GM21447 (cell line): ENCODE data around the gene TADA3.
A peak's percentile ranks its signal among the peaks of the same experiment; 100 is the strongest.

Source experiments
- ATAC-seq: cut with Tn5 transposase; IDR thresholded peaks from one replicate; pipeline ENCODE4 v1.9.1; 2021; ENCODE audit not compliant: unreplicated experiment

Gene TADA3, protein sequence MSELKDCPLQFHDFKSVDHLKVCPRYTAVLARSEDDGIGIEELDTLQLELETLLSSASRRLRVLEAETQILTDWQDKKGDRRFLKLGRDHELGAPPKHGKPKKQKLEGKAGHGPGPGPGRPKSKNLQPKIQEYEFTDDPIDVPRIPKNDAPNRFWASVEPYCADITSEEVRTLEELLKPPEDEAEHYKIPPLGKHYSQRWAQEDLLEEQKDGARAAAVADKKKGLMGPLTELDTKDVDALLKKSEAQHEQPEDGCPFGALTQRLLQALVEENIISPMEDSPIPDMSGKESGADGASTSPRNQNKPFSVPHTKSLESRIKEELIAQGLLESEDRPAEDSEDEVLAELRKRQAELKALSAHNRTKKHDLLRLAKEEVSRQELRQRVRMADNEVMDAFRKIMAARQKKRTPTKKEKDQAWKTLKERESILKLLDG

DNA sequence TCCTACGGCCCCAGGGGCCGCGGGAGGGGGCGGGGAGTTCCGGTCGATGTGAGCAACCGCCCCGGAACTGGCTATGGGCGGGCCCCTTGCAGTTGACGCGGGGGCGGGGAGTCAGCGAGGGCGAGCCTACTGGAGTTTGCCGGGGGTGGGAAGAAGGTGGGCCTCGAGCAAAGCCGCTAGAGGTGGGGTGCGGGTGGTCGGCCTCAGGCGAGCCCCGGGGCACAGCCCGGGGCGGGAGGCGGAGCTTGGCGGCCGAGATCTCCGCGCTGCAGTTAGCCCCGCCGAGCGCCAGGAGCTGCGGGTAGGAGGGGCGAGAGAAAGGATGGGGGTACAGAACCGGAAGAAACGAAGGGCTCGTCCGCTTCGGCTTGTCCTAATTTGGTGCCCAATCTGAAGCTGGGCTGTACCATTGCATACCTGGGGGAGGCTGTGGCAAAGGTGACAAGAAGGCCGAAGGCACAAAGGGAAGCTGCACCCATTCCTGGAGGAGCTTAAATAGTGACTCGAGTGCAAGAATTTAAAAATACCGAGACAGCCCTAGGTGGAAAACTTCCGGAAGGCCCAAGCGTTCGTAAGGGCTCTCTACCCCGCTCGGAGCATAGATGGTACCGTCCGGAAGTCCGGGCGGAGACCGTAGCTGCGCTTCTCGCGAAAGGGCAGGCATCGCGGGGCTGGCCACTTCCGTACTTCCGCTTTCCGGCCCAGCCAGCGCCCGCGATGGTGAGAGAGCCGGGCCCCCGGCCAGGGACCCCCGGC lies at the start of gene TADA3, which contains the start of gene ARPC4:
Gene TADA3, minus strand, starts transcription at position 69 of the 756 bp plus-strand sequence. CDS start 1,007 bp downstream, outside the sequence.
Gene ARPC4, plus strand, starts transcription at position 678 of the 756 bp plus-strand sequence. Its CDS starts 40 bp downstream, at position 718.
- ATAC-seq = peak; percentile 81

DNA sequence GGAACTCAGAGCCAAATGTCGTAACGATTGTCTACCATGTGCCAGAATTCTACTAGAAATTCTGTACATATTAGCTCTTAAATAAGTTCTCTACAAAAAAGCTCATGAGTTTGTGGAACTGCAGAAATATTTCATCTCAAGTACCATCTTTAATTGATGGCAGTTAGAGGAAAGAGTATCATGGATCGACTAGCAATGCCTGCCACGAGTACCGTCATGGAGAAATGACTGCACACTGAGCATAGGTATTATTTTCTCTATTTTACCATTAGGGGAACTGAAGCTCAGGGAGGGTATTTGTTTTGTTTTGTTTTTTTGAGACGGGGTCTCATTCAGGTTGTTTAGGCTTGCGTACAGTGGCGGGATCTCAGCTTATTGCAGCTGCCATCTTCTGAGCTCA lies 48.7 kb upstream of the TADA3 start:
- no peak for ATAC-seq

DNA sequence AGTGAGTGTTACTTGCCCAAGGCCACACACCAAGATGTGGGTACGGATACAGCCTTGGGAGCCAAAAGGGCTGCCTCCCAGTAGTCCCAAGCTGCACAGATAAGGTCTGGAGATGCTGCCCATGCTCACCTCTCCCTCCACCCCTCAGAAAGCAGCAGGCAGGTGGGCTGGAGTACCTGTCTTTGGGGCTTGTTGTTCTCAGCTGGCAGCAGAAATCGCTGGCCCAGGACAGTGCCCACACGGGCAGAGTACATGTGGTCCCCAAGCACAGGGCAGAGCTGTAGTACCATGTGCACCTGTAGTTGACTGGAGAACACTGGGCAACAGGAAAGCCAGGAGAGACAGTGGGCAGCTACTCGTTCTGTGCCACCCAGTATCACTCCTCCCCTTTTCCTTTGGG lies 46.6 kb upstream of the TADA3 start:
- no peak for ATAC-seq

DNA sequence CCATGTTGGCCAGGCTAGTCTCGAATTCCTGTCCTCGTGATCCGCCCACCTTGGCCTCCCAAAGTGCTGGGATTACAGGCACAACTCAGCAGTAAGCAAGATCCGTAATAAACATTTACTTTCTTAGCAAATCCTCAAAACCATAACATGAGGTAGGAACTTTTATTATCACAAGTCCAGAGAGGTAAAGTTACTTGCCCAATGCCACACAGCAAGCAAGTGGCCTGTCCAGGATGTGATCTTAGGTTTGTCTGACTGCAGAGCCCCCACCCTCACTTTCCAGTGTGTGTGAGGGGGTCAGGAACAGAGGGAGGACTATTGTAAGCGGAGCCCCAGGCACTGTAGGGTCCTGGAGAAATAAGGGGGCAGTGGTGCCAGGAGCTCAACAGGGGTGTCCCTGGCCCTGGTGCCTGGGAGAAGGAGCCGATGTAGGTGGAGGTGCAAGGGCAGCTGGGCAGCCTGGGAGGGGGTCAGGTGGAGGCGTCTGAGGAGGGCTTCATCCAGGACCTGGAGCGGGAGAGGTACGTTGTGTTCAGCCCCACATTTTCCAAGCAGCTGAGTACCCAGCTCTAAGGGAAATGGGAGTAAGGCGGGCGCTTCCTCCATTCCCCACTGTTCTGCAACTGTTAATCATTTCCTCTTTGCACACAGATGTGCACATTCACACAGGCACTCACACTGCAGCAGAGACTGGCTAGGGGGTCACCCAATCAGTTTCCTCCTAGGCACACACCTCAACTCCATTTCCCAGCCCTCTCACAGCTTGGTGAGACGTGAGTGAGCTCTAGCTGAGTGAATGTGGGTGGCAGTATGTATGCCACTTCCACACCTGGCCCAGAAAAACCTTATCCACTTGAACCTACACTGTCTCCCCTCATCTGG lies 45.7 kb upstream of the TADA3 start:
- ATAC-seq = no peak

DNA sequence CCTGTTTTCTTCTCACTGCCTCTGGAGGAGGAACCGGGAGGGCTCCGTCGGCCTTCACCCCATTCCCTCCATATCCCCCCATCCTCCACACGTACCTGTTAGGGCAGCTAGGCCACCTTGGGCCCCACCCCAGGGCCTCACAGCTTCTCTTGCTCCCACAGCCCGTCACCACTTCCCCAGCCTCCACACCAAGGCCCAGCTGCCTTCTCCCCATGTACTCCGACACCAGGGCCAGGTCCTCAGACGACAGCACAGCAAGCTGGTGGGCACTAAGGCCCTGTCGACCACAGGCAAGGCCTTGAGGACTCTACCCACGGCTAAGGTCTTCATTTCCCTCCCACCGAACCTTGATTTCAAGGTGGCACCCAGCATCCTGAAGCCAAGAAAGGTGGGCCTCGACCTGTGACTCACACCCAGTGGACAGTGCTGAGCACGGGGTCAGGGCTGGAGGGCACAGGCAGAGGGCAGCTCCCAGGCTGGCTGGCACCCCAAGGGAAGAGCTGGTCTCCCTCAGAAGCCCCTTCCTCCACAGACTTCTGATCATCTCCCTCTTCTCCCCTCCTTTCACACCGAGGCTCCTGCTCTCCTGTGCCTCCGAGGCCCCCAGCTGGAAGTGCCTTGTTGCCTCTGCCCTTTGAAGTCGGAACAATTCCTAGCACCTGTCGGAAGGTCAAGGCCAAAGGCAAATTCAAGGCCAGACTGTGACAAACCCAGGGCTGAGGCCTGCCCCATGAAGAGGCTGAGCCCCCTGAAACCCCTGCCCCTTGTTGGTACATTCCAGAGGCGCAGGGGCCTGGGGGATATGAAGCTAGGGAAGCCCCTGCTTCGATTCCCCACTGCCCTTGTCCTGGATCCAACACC lies 42.5 kb upstream of the TADA3 start:
- no peak for ATAC-seq

DNA sequence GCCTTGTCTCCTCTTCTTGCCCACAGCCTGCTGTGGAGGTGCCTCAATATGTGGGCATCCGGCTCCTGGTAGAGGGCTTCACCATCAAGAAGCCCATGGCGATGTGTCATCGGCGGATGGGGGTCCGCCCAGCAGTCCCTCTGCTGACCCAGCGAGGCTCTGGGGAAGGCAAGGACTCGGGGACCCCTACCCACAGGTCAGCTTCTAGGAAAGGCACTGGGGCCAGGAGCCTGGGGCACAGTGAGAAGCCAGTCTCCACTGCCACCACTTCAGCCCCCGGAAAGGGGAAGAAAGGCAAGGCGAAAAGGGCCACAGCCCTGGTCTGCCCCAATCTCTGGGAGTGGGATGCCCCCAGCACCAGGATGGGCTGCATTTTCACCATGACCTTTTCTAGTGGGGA lies 40.8 kb upstream of the TADA3 start:
- ATAC-seq = no peak

DNA sequence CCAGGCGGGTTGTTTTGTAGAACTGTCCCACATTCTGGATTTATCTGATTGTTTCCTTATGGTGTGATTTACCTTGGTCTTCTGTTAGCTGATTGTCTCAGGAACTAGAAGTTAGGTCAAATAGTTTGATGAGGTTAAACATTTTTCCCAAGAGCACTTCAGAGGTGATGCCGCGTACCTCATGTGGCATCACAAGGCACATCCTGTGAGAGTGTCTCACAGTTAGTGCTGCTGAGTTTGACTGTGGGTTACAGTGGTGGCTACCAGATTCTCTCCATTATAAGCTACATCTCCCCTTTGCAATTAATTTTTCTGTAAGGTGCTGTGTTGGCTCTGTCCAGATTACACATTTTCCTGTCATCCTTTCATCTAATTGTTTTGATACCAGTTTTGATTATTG lies 39.0 kb upstream of the TADA3 start:
- no peak for ATAC-seq

DNA sequence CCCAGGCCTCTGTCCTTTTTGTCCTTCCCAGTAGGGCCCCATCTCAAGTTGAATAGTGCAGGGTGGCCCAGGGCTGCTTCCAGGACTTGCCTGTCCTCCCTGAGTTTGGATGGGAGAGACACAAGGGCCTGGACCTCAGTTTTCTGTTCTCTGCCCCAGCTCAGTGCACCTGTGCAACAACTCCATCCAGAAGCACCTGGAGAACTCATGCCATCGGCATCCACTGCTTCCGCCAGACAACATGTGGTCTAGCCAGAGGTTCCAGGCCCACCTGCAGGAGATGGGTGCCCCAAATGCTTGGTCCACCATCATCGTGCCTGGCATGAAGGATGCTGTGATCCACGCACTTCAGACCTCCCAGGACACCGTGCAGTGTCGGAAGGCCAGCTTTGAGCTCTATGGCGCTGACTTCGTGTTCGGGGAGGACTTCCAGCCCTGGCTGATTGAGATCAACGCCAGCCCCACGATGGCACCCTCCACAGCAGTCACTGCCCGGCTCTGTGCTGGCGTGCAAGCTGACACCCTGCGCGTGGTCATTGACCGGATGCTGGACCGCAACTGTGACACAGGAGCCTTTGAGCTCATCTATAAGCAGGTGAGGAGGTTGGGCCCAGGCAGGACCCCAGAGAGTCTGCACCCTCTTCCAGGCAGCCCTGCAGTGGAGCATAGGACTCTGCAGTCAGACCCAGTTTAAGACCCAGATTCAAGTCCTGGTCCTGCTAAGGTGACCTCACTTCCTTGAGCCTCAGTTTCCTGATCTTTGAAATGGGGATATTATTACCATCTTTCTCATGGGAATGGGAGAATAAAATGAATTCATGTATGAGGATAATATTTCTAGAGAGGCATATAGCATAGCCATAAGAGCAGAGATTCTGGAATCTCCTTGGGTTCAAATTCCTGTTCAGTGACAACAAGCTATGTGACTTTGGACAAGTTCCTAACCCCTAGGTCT lies 36.8 kb upstream of the TADA3 start:
- no peak for ATAC-seq

DNA sequence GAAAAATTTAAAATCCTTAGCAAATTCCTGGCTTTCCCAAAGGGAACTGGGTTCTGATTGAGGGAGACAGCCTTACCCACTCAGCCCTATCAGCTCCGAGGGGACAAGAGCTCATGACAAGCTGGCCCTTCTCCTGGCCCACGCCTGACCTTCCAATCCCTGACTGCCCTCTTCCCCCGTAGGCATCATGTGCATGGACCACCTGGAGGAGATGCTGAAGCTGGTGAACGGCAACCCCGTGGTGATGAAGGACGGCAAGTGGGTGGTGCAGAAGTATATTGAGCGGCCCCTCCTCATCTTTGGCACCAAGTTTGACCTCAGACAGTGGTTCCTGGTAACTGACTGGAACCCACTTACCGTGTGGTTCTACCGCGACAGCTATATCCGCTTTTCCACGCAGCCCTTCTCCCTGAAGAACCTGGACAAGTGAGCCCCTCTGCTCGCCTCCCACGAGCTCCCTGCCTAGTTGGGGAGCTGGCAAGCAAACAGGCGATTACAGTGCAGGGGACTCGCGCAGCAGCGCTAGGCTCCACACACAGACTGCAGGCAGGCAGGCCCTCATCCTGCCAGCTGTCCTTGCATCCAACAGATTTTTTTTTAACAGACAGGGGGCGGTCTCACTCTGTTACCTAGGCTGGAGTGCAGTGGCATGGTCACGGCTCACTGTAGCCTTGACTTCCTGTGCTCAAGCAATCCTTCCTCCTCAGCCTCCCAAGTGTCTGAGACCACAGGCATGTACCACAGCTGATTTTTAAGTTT lies 34.7 kb upstream of the TADA3 start:
- ATAC-seq = no peak

DNA sequence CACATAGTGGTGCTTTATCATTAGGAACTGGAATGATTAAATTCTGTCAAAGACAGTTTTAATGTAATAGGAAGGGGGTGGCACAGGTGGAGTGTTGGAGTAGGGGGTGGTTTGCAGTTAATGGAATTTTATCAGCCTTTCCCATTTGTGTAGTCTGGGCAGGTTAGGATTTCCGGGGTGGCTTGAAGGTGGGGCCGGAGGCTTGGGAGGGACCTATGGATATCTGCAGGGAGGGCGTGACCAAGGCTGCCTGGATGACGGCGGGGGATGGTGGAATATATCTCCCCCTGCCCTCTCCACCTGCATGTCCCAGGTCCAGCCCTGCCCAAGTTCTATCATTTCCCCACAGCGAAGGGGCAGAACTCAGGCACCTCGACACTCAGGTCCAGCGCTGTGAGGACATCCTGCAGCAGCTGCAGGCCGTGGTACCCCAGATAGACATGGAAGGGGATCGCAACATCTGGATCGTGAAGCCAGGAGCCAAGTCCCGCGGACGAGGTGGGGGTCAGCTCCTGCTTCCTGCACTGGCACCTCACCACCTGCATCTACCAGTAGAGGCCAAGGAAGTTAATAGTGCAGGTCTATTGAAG lies 33.3 kb upstream of the TADA3 start:
- no peak for ATAC-seq

DNA sequence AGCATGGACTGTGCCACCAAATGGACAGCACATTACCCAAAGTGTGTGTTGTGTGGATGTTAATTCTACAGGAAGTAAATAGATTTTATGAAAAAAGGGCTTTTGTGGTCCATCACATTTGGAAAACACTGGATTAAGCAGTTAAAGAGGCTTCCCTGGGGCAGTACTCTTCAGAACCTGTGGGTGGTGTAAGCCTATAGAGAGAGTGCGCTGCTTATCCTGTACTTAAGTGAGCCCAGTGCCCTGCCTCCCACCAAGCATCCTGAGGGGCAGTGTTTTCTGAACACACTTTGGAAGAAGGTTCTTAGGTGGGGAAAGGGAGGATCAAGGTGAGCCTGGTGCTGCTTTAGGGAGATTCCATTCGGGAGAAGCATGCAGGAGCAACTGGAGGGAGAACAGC lies 28.7 kb upstream of the TADA3 start:
- ATAC-seq = no peak

DNA sequence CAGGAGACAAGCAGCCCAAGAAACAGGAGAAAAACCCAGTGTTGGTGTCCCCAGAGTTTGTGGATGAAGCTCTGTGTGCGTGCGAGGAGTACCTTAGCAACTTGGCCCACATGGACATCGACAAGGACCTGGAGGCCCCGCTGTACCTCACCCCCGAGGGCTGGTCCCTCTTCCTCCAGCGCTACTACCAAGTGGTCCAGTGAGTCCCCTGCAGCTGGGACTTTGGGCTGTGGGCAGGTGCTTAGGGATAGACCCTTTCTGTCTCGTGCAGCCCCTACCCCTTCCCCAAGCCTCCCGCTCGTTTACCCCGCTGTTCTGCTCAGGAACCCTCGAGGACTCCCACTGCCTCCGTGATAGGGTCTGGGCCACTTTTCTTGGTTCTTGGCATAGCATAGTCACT lies 28.3 kb upstream of the TADA3 start:
- no peak for ATAC-seq

DNA sequence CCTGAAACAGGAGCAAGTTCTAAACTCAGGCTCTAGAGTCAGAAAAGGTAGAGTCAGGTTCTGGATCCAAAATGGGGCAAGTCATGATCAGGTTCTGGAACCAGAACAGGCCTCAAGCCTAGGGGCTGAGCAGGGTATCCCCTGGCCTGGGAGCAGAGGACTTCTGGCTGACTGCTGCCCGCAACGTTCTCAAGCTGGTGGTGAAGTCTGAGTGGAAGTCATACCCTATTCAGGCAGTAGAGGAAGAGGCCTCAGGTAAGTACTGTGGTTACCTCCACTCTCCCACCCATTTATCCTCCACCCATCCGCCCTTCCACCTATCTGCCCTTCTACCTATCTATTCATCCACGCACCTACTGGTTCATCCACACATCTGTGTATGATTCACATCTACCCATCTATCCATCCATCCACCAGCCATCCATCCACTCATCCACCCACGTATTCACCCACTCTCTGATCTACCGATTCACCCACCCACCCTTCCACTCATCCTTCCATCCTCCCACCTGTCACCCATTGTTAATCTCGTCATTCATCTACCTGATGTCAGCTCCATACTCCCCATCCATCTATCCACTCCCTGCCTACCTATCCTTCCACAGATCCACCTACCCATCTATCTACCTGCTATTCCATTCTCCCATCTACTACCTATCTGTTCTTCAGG lies 26.5 kb upstream of the TADA3 start:
- no peak for ATAC-seq

DNA sequence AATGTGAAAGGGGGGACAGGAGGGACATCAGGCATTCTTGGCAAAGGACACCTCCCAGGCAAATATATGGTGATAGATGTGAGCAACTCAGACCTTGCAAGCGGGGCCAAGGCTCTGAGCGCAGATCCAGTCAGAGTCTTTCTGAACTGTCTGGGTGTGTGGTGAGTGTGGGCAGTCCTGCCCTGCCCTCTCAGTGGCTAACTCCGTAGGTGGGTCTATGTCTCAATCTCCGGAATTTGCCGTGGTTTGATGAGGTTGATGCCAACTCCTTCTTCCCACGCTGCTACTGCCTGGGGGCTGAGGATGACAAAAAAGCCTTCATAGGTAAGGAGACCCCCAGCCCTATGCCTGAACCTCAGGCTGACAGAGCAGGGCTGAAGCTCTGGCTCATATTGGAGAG lies 25.2 kb upstream of the TADA3 start:
- ATAC-seq = no peak

DNA sequence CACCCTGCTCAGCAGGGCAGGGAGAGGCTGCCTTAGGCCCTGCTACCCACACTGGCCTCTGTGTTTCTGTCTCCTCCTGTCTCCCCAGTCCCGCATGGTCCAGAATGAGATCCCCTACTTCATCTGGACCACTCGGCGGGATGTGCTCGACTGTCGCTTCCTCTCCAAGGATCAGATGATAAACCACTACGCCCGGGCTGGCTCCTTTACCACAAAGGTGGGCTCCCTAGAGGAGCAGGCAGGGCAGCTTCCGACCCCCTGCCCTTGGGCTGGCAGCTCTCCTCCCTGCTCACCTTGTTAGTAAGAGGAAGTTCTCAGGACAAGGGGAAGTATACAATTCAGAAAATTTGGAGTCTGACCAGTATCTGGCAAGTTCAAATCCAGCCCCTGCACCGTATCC lies 23.7 kb upstream of the TADA3 start:
- no peak for ATAC-seq

DNA sequence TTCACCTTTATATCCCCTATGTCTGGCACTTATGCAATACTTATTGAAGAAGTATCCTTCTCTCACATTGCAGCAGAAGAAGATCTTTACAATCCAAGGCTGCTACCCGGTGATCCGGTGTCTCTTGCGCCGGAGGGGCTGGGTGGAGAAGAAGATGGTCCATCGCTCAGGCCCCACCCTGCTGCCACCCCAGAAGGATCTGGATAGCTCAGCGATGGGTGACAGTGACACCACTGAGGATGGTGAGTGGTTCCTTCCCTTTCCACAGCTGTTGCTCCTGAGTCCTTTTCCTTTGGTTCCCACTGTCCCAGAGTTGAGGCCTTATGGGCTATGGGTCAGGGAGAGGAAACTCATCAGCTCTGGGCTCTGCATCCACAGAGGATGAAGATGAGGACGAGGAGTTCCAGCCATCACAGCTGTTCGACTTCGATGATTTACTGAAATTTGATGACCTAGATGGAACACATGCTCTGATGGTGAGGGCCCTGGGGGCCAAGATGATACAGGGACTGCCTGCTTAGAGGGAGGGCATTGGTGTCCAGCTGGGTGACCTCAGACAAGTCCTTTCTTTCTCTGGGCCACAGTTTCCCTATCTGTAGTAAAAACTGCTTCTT lies 20.7 kb upstream of the TADA3 start:
- no peak for ATAC-seq

DNA sequence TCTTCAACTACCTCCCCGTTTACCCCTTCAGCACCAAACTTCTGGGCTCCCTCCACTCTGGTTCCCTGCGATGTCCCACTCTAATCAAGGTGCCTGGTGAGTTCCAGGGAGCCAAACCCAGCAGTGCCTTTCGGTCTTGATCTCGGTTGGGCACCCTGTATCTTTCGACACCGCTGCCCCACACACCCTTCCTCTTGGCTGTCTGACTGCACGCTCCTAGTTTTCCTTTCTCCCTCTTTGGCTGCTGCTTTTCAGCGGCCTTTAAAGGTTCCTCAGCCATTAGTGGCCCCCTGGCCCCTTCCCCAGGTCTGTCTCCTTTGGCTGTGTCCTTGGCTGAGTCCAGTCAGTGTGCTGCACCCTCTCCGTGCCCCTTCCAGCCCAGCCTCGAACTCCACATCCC lies 18.6 kb upstream of the TADA3 start:
- no peak for ATAC-seq
